ENCODE data around the gene KPNB1. TPM values are rescaled to one million over a fixed set of nuclear protein-coding genes. Genes with fewer than 3 reads are reported as not detected.

The KPNB1 gene
- total RNA-seq, 3 donors from 2014 or later, result 162 to 269 (median 217) TPM

GRCh38 chr17:47730681-47731080 lies 81.0 kb downstream of the KPNB1 start:
- Histone ChIP-seq H3K9me3 (no peaks in the 10 kb centered on the region), H3K36me3 (ENCODE audit: low read depth) (no peaks in the 10 kb centered on the region), H3K4me1 (ENCODE audit: low read depth) (peaks cover 13% of the 10 kb centered on the region), H3K4me3 (no peak overlapping the region)
- ATAC-seq, result no peak
- intact Hi-C loops (cut with DNase I, micrococcal nuclease), result no loop called here
- no peak for TF ChIP-seq CTCF (IDR thresholded peaks at IDR 0.05)
- peak in 1 of 3 donors; percentile 19 for DNase-seq

GRCh38 chr17:47731396-47731795 lies 81.7 kb downstream of the KPNB1 start:
- TF ChIP-seq CTCF (IDR thresholded peaks at IDR 0.05), result no peak
- intact Hi-C loops (cut with DNase I, micrococcal nuclease), result no loop called here
- peaks cover 13% of the 10 kb centered on the region for H3K4me1 ChIP-seq (ENCODE audit: low read depth)
- no peak for ATAC-seq
- DNase-seq, result no peak
- no peaks in the 10 kb centered on the region for H3K36me3 ChIP-seq (ENCODE audit: low read depth)
- no peaks in the 10 kb centered on the region for H3K9me3 ChIP-seq
- no peak overlapping the region for H3K4me3 ChIP-seq

- no peaks in the 10 kb centered on the region for H3K9me3 ChIP-seq
- ATAC-seq (no peak), DNase-seq (no peak)
- no peaks in the 10 kb centered on the region for H3K36me3 ChIP-seq (ENCODE audit: low read depth)
- intact Hi-C loops (cut with DNase I, micrococcal nuclease), result no loop called here
- peaks cover 13% of the 10 kb centered on the region for H3K4me1 ChIP-seq (ENCODE audit: low read depth)
- no peak for TF ChIP-seq CTCF (IDR thresholded peaks at IDR 0.05)
- H3K4me3 ChIP-seq, result no peak overlapping the region
These were observed 82.8 kb downstream of the KPNB1 start for GRCh38 chr17:47732399-47733046.

- no peak for TF ChIP-seq CTCF (IDR thresholded peaks at IDR 0.05)
These were observed 83.4 kb downstream of the KPNB1 start, which contains the start of gene TBX21 for GRCh38 chr17:47733047-47733673. TSS of gene TBX21 (plus strand) at chr17:47733236. CDS start at chr17:47733455, 219 bp downstream.

GRCh38 chr17:47733674-47734410 lies 84.1 kb downstream of the KPNB1 start:
- DNase-seq (no peak), ATAC-seq (peak; percentile 45)
- H3K4me1 ChIP-seq (ENCODE audit: low read depth), result peaks cover 13% of the 10 kb centered on the region
- no peak for TF ChIP-seq CTCF (IDR thresholded peaks at IDR 0.05)
- H3K4me3 ChIP-seq, result peak overlapping the region; percentile 3
- no peaks in the 10 kb centered on the region for H3K36me3 ChIP-seq (ENCODE audit: low read depth)
- H3K9me3 ChIP-seq, result no peaks in the 10 kb centered on the region
- intact Hi-C loops (cut with DNase I, micrococcal nuclease), result no loop called here

More at GRCh38 chr17:47733047-47733673, 83.4 kb downstream of the KPNB1 start, which contains the start of gene TBX21:
- H3K36me3 ChIP-seq (ENCODE audit: low read depth), result no peaks in the 10 kb centered on the region
- ATAC-seq (peak; percentile 88), DNase-seq (peak; percentile 79 to 90 (median 80))
- H3K4me1 ChIP-seq (ENCODE audit: low read depth), result peaks cover 13% of the 10 kb centered on the region
- H3K4me3 ChIP-seq, result peak within 1 kb of the TSS; percentile 3
- no peaks in the 10 kb centered on the region for H3K9me3 ChIP-seq
- intact Hi-C loops (cut with DNase I, micrococcal nuclease), result no loop called here

All from mucosa of descending colon (tissue), 3 donors.